Cardiac septum (tissue), 1 donor: Measurements from ENCODE around the gene OR5A1. TPM values are rescaled to one million over a fixed set of nuclear protein-coding genes. Genes with fewer than 3 reads are reported as not detected.
"Not testable (repeated sequence)": the region's sequence is repeated elsewhere in the genome, so short reads cannot be mapped to it uniquely, and the experiment has no call there.

Experiments used
- DNase-seq: peaks from one replicate; pipeline ENCODE4 v3.0.0-alpha.2; 2020; ENCODE audit warnings: low spot score
- intact Hi-C: fragments of 100-400 bp; cut with DNase I; formaldehyde crosslinking; loops from one replicate; pipeline ENCODE4 v1.14.0; 2022
- long read RNA-seq: library from polyadenylated mRNA; unstranded; transcript quantifications from one replicate; pipeline ENCODE4 v2.0.0, GENCODE V29; 2021
- total RNA-seq: library from RNA; stranded (reverse); fragmentation: NEBNext Ultra II Directional; extraction: Animal tissue kit (Norgen Biotek cat#: 25700); gene quantifications from one replicate; pipeline ENCODE4 v1.2.1, GENCODE V29; 2021
- donor health status: DM: no; HTN: no; CAD: no.

OR5A1 gene
- not detected for total RNA-seq
- long read RNA-seq: 0 reads

DNA sequence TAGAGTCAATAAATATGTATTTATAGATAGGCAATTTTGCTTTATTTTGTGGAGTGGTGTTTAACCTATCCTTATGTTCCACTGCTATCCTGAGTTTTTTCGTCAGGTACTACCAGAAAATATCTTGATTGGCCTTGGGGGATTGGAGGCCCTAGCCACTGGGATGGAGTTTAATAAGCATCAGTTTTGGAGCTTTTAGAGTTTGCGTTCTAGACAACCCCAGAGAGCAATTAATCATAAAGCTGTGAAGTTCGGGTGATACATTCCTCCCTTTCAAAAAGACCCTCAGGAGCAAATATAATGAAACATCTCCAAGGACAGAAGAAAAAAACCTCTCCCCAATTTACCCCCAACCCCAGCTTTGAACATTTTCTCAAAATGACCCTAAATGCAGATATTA, at the start of gene OR5A1:
Gene OR5A1, plus strand, starts transcription at position 301 of the 400 bp plus-strand sequence. CDS start 6,700 bp downstream, outside the sequence.
- intact Hi-C loops: no loop called here
- no peak for DNase-seq

DNA sequence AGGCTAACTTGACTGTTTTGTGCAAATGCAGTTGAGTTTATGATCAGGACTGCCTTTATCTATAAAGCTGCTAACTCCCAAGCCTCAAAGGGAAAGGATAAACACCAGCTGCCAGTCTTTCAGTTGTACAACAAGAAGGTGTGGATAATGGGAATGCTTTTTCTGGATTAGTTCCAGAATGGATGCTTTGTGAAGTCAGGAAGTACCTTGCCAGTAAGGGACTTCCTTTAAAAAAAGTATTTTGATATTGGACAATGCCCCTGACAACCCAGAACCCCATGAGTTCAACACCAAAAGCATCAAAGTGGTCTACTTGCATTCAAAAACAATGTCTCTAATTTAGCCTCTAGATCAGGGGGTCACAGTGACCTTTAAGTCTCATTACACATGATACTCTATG, 42.1 kb upstream of the OR5A1 start:
- intact Hi-C loops: no loop called here
- no peak for DNase-seq

DNA sequence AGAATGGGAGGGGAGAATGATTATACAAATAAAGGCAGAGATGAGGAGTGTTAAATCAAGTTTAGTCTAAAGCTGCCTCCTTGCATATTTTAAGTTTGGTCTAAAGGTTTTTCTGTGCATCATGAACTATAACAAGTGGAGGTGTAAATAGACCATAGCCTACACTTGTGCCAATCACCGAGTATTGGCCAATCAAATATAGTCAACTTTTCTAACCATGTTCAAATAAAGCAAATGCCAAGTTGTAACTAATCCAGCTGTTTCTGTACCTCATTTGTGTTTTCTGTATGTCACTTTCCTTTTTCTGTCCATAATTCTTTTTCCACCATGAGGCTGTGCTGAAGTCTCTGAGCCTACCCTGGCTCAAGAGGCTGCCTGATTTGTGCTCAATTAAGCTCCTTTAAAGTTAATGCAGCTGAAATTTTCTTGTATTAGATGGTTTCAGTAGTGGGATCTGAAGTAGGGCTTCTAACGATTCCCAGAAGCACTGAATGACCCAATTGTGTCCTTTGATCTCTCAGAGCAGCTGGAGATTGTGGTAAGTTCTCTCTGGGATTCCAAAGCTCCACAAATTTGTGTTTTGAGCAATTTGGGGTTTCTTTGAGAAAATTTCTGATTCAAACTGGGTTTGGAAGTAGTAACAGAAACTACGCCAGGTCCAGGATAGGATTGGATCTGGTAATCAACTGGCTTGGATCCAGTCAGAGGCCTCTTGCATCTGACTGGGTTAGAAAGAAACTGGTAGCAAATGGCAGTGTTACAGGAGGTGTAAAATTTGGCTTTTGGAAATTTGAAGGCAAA, 35.6 kb upstream of the OR5A1 start:
- intact Hi-C loops: no loop called here
- DNase-seq: no peak

DNA sequence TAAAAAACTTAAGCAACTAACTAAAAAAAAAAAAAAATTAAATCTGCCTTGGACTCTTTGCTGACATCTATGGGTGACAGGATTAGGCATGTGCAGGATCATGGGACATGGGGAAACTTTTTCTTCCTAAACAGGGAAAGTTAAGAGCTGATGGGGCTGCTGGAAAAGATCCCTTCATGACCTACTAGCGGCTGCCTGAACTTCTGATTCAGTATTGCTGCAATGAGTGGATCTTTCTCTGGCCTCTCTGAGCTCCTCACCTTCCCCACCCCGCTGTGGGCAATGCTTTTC, 35.1 kb upstream of the OR5A1 start:
- no peak for DNase-seq
- intact Hi-C loops: no loop called here

DNA sequence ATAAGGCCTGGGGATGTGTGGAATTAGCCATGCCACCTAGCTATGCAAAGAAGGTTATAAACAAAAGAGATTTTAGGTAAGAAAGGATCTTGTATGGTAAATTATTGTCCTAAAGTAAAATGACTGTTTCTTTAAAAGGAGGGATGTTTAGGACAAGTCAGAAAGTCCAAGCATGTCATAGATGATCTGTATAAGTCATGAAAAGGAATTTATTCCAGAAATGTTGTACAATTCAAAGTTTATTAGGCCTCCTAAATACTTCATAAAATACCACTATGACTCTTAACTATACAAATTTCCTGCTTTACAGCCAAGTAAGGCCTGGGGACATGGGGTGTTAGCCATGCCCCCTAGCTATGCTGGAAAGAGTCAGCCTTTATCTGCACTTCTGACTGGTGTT, 32.7 kb upstream of the OR5A1 start:
- no peak for DNase-seq
- intact Hi-C loops: no loop called here

DNA sequence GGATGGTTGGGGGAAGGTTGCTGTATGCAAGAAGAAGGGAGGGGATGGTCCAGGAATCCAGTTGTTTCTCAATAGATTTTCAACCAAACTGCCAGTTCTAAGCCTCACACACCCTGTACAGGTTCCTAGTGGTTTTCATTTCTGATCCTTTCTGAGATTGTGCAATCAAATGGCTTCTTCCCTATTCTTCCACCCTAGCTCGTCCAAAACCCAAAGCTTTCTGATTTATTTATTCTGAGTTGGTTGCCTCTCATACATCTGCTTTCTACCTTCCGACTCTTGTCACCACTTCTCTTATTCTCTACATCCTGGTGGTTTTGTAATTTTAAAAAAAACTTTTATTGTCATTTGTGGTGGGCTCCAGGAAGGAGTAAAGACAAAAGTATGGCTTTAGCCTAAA, 22.6 kb upstream of the OR5A1 start:
- intact Hi-C loops: no loop called here
- DNase-seq: no peak

DNA sequence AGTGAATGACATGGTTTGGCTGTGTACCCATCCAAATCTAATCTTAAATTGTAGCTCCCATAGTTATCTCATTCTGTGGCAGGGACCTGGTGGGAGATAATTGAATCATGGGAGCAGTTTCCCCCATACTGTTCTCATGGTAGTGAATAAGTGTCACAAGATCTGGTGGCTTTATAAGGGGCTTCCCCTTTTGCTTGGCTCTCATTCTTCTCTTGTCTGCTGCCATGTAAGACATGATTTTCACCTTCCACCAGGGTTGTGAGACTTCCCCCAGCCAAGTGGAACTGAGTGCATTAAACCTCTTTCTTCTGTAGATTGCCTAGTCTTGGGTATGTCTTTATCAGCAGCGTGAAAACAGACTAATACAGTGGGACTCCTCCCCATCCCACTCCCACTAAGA, 21.2 kb upstream of the OR5A1 start:
- DNase-seq: no peak
- intact Hi-C loops: no loop called here

DNA sequence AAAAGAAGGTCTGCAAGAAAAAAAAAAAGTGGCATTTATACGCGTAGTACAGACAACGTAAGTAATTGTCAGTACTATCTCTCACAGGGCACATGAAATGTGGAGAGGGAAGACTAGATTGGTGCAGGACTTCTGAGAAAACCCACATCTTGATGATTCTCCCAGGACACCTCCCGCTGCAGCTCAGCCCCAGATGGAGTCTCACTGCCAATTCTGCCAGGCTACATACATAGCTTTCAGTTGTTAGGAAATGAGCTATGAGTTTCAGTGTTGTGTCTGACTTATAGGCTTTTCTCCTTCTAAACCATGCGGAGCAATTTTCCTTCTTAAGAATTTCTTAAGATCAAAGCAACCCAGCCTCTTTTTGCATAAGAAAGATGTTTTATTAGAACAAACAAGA, 19.7 kb upstream of the OR5A1 start:
- intact Hi-C loops: no loop called here
- DNase-seq: no peak

DNA sequence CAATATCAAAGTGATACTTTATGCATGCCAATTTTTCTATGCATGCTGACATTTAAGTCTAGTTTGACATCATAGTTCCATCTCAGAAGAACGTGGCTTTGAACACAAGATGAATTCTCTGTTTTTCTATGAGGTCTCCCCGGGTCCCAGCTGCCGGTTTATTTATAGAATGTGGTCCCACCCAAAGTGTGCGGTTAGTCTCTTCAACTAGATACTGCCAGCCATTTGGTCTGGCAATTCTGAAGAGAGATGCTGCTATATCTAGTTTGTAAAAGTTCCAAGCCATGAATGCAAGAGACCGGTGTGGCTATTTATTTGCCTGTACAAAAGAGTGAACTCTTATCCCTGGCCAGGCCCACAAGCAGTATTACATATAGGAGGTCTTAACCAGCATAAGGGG, 19.2 kb upstream of the OR5A1 start:
- intact Hi-C loops: no loop called here
- DNase-seq: no peak

DNA sequence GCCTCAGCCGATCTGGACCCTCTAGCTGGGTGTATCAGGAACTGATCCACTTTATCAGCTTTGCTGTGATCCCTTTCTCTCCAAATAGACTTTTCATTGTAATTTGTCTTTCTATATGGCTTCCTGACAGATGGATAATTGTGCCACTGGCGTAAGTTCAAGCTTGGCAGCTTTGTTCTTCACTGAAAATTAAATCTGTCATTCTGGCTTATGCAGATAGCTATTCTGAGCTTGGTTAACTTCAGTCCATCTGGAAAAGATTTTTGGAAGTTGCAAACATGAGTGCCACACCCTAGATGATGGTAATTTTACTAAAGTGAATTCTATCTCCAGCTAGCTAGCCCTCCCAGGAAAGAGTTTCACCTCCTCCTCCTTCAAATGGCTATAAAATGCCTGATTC, 18.1 kb upstream of the OR5A1 start:
- intact Hi-C loops: no loop called here
- no peak for DNase-seq

DNA sequence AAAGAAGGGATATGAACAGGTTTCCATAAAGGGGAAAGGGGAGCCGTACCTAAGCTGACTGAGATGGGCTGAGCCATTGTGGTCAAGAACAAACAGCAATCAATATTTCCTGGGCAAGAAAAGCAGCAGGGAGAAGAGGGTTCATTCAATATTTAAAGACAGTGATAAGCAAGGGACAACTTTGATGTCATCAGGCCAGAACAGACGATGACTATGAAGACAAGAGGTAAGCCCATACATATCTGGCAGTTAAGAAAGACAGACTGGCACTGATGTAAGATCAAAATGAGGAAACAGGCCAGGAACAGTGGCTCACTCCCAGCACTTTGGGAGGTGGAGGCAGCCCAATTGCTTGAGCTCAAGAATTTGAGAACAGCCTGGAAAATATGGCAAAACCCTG, 12.4 kb upstream of the OR5A1 start:
- intact Hi-C loops: no loop called here
- no peak for DNase-seq

DNA sequence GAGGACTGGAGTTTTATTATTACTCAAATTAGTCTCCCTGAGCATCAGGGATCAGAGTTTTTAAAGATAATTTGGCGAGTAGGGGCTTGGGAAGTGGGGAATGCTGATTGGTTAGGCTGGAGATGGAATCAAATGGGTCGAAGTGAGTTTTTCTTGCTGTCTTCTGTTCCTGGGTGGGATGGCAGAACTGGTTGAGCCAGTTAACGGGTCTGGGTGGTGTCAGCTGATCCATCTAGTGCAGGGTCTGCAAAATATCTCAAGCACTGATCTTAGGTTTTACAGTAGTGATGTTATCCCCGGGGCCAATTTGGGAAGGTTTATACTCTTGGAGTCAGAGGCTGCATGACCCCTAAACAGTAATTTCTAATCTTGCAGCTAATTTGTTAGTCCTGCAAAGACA, 11.1 kb upstream of the OR5A1 start:
- intact Hi-C loops: no loop called here
- no peak for DNase-seq

DNA sequence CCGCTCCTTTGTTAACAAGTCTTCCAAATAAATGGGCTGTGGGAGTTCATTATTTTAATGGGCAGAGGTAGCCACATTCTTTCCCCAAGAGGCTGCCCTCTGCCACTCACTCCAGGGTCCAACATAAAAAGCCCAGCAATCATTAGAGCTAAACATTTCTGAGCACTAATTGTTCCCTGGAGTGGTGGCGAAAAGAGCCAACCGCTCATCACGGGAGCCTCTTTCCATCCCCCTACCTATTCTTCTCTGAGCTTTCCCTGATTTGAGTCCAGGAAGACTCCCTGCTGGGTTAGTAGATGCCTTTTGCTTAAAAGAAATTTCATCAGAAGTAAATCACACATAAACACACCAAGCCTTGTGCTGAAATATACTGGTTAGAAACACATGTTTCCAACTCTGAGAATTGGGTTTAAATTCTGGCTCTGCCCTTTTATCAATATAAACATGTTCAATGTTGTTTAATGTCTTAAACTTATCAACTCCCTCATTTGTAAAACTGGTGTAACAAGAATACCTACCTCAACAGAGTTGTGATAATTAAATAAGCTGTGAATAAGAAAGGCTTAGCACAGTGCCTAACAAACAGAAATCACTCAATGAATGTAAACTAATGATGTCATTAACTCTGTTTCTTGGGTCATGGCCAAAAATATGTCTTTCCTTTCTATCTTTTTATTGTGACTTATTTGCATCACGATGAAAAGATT, 9.8 kb upstream of the OR5A1 start, which contains the start of gene OR5A2:
Gene OR5A2, minus strand, starts transcription at position 53 of the 707 bp plus-strand sequence. CDS start 3,460 bp downstream, outside the sequence.
- DNase-seq: no peak
- intact Hi-C loops: no loop called here

DNA sequence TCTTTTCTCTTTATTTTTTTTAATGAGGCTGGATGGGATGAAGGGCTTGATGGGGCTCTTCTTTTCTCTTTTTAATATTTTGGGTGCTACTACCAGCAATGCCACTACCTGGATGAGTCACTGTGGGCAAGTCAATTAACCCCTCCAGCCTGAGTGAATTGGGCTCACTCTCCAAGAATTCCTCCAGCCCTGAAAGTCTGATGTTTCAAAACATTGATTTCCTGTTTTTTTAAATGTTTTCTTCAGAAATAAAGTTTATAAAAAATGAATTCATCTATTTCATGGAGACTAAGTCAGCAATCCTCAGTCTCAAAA, 9.2 kb upstream of the OR5A1 start:
- intact Hi-C loops: no loop called here
- no peak for DNase-seq

DNA sequence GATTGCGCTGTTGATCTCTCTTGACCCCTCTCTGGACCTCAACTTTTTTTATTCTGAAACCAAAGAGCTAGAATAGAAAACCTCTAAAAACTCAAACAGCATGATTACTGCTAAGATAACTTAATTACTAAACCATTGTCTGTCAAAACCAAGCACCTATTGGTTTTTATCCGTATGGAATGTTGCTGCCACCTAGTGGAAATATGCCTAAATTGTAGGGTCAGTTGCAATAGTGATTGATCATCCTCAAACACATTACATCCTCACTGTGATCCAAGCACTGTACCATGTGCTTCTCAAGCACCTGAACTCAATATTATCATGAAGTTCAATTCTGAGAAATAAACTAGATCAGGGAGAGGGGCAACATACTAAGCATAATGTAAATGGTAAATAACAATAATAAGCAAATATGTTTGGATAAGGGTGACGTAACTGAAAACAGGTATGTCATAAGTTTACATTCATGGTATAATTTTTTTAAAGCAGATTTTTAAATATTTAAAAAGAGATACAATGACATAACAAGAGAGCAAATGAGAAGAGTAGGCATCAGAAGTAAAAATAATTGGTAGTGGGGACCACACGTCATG, 6.2 kb upstream of the OR5A1 start:
- intact Hi-C loops: loop anchor here (5.0 kb wide), 1 partner anchor 258 kb away; the partner anchor contains the start of gene DTX4

DNA sequence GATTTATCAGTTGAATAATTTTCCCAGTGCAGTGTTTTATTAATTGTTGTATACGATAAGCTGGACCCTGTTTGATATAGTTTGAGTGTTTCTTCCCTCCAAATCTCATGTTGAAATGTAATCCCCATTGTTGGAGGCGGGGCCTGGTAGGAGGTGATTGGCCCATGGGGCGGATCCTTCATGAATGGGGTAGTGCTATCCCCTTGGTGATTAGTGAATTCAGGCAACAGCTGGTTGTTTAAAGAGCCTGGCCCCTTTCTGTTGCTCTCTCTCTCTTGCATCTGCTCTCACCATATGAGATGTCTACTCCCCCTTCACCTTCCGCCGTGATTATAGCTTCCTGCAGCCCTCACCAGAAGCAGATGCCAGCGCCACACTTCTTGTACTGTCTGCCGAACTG, 1.5 kb downstream of the OR5A1 start:
- no peak for DNase-seq
- intact Hi-C loops: no loop called here

More for the DNA sequence above, 6.2 kb upstream of the OR5A1 start:
- DNase-seq: no peak

DNA sequence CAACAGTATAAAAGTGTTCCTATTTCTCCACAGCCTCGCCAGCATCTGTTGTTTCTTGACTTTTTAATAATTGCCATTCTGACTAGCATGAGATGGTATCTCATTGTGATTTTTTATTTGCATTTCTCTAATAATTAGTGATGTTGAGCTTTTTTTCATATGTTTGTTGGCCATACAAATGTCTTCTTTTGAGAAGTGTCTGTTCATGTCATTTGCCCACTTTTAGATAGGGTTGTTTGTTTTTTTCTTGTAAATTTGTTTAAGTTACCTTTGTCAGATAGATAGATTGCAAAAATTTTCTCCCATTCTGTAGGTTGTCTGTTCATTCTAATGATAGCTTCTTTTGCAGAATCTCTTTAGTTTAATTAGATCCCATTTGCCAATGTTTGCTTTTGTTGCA, 9.4 kb downstream of the OR5A1 start:
- DNase-seq, intact Hi-C loops: not testable (repeated sequence)

DNA sequence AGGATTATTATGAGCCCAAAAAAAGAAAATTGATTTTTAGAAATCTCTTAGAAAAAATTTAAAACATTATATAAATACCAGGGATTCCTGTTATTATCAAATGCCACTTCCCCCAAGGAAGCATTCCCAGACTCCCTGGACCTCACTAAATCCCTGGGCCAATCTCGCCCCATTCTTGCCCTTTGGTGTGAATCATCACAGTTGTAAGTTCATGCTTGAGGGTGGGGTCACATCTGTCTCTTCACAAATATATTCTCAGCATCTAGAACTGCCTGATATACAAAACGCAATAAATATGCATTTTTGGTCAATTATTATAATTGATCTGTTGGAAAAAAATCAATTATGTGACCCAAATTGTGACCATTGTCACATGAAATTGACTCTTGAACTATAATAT, 12.2 kb downstream of the OR5A1 start:
- intact Hi-C loops: no loop called here
- no peak for DNase-seq

DNA sequence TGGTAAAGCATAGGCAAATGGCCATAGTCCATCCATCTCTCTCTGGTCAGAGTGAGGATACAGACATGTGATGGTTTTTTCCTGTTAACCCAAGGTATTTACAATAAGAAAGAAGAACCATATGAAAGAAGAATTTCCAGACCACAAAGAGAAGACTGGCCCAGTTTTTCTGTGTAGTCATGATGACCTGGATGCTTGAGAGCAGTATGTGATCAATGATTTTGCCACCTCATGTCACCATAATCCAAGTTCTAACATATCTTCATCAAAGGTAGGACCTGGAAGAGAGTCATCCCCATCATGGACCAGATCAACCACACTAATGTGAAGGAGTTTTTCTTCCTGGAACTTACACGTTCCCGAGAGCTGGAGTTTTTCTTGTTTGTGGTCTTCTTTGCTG, 20.4 kb downstream of the OR5A1 start, which contains the start of gene OR4D6:
Gene OR4D6, plus strand, starts transcription at position 301 of the 400 bp plus-strand sequence. Its CDS starts 0 bp downstream, at position 301.
- DNase-seq: no peak
- intact Hi-C loops: no loop called here

DNA sequence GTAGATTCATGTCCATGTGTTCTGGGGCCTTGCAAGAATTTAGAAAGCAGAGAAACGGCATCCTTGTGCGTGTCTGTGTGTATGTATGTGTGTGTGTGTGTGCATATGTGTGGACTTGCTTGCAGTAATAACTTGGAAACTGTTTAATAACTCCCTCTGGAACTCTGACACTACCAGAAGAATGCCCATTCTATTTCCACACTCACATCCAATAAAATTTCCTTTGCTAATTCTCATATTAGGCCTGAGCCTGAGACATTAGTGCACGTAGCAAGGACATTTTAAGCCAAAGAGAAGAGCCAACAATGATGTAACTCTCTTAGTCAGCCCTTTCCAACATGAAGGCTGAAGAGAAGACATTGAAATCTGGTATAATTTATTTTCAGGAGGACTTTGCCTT, 23.6 kb downstream of the OR5A1 start:
- no peak for DNase-seq
- intact Hi-C loops: no loop called here

DNA sequence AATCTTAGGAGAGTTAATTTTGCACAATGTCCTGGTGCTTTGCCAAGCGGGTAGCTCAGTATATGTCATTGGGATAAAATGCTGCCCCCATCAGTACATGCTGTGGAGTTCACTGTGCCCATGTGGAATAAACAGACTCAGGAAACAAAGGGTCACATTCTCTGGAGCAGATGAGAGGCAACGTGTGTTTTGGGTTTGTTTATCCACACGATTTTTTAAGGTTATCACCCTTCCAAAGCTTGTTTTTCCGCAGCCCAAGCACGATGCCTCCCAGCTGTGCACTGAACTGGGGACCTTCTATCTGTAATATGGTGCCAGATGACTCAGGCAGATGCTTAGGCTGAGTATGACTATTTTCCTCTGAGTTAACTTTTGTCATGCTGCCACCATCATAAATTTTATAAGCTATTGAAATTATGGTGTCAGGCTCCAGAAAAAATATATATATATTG, 26.9 kb downstream of the OR5A1 start:
- intact Hi-C loops: no loop called here

More for the DNA sequence above, 26.9 kb downstream of the OR5A1 start:
- no peak for DNase-seq
